ENCODE results near the gene SPACA9.

SPACA9 gene

GRCh38 chr9:132854832-132855231 is 23.9 kb upstream of the SPACA9 start:
- Histone ChIP-seq H3K4me2 (ENCODE audit: insufficient read depth, low read length) (no peak overlapping the region), H3K9ac (ENCODE audit: low read depth, low read length) (no peak overlapping the region), H3K36me3 (ENCODE audit: insufficient read depth, low read length) (no peaks in the 10 kb centered on the region), H3K4me3 (ENCODE audit: low read depth in 1 of 2, low read length in 2 of 2) (no peak overlapping the region), H4K20me1 (ENCODE audit: insufficient read depth, low read length) (no peaks in the 10 kb centered on the region), H2AFZ (ENCODE audit: low read depth, low read length) (no peak overlapping the region), H3K27ac (ENCODE audit: low read length) (no peak overlapping the region), H3K4me1 (ENCODE audit: insufficient read depth, low read length) (peaks cover 24% of the 10 kb centered on the region), H3K79me2 (ENCODE audit: insufficient read depth, low read length) (no peaks in the 10 kb centered on the region), H3K27me3 (ENCODE audit: insufficient read depth, low read length, poor library complexity) (no peaks in the 10 kb centered on the region), H3K9me3 (ENCODE audit: insufficient read depth, low read length, severe bottlenecking) (no peaks in the 10 kb centered on the region)
- TF ChIP-seq CTCF (IDR thresholded peaks at IDR 0.05; ENCODE audit: borderline replicate concordance, extremely low read depth, low read length, poor library complexity, severe bottlenecking) (no peak), EZH2 (IDR thresholded peaks at IDR 0.05; ENCODE audit: borderline replicate concordance, low read depth, low read length, severe bottlenecking) (no peak)
- ATAC-seq (ENCODE audit: insufficient read depth, low read depth) (no peak), DNase-seq (no peak)

DNA sequence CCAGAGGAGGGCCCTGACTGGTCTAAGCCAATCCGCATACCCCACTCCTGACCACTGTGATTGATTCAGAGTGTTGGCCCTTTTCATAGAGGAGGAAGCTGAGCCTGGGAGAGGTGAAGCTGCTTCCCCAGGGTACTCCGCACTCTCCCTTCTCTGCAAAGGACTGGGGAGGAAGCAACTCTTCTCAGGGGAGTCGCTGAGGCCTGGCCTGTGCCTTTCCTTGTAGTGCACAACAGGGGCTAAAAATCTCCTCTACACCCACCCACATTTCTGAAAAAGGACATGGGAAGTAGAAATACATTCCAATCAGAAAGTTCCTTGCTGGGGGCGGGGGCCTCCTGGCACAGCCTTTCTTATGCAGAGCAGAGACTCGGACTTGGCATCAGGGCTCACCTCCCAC is 22.8 kb upstream of the SPACA9 start:
- Histone ChIP-seq H3K27me3 (ENCODE audit: insufficient read depth, low read length, poor library complexity) (no peaks in the 10 kb centered on the region), H3K27ac (ENCODE audit: low read length) (no peak overlapping the region), H3K4me2 (ENCODE audit: insufficient read depth, low read length) (no peak overlapping the region), H4K20me1 (ENCODE audit: insufficient read depth, low read length) (no peaks in the 10 kb centered on the region), H3K36me3 (ENCODE audit: insufficient read depth, low read length) (no peaks in the 10 kb centered on the region), H3K79me2 (ENCODE audit: insufficient read depth, low read length) (no peaks in the 10 kb centered on the region), H3K4me1 (ENCODE audit: insufficient read depth, low read length) (peaks cover 13% of the 10 kb centered on the region), H2AFZ (ENCODE audit: low read depth, low read length) (no peak overlapping the region), H3K9me3 (ENCODE audit: insufficient read depth, low read length, severe bottlenecking) (no peaks in the 10 kb centered on the region), H3K9ac (ENCODE audit: low read depth, low read length) (no peak overlapping the region), H3K4me3 (ENCODE audit: low read depth in 1 of 2, low read length in 2 of 2) (no peak overlapping the region)
- no peak for ATAC-seq (ENCODE audit: insufficient read depth, low read depth)
- DNase-seq: no peak
- no peak for TF ChIP-seq CTCF (IDR thresholded peaks at IDR 0.05; ENCODE audit: borderline replicate concordance, extremely low read depth, low read length, poor library complexity, severe bottlenecking)
- no peak for TF ChIP-seq EZH2 (IDR thresholded peaks at IDR 0.05; ENCODE audit: borderline replicate concordance, low read depth, low read length, severe bottlenecking)

DNA sequence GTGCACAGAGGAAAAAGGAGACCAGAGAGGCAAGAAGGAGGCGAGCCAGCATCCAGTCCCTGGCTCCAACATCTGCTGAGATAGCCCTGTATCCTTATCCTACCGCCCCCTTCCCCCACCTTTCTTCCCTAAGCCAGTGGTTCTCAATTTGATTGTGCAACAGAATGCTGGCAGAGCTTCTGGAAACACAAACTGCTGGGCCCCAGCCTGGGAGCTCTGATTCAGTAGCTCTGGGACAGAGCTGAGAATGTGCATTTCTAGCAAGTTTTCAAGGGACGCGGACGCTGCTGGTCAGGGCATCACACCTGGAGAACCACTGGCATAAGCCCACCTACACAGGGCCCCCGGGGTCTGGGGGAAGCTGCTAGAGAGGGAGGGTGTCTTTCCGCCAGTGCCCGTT is 21.7 kb upstream of the SPACA9 start:
- Histone ChIP-seq H3K4me2 (ENCODE audit: insufficient read depth, low read length) (no peak overlapping the region), H3K27ac (ENCODE audit: low read length) (no peak overlapping the region), H3K27me3 (ENCODE audit: insufficient read depth, low read length, poor library complexity) (no peaks in the 10 kb centered on the region), H3K79me2 (ENCODE audit: insufficient read depth, low read length) (no peaks in the 10 kb centered on the region), H4K20me1 (ENCODE audit: insufficient read depth, low read length) (no peaks in the 10 kb centered on the region), H3K36me3 (ENCODE audit: insufficient read depth, low read length) (no peaks in the 10 kb centered on the region), H3K4me3 (ENCODE audit: low read depth in 1 of 2, low read length in 2 of 2) (no peak overlapping the region), H3K9me3 (ENCODE audit: insufficient read depth, low read length, severe bottlenecking) (no peaks in the 10 kb centered on the region), H3K9ac (ENCODE audit: low read depth, low read length) (no peak overlapping the region), H2AFZ (ENCODE audit: low read depth, low read length) (no peak overlapping the region), H3K4me1 (ENCODE audit: insufficient read depth, low read length) (peaks cover 4% of the 10 kb centered on the region)
- ATAC-seq (ENCODE audit: insufficient read depth, low read depth) (no peak), DNase-seq (no peak)
- no peak for TF ChIP-seq CTCF (IDR thresholded peaks at IDR 0.05; ENCODE audit: borderline replicate concordance, extremely low read depth, low read length, poor library complexity, severe bottlenecking)
- TF ChIP-seq EZH2 (IDR thresholded peaks at IDR 0.05; ENCODE audit: borderline replicate concordance, low read depth, low read length, severe bottlenecking): no peak

All from DND-41 (cell line).